Ovary (tissue), 3 donors: ENCODE results near the gene CNIH2.

Experiments used
- EP300 ChIP-seq: sonication (generic); formaldehyde crosslinking; IDR thresholded peaks from one replicate; pipeline ENCODE4 v1.6.1; 2017; ENCODE audit warnings: antibody characterized with exemption
- POLR2A ChIP-seq: fragments of 450-650 bp; IDR thresholded peaks from one replicate; pipeline ENCODE4 v1.6.1; 2017; ENCODE audit warnings: antibody characterized with exemption, mild to moderate bottlenecking, moderate library complexity
- TF ChIP-seq, protein P1 (sequence below), 3 donors: fragments of 450-650 bp in 2 of 3; fragments of 200-600 bp in 1 of 3; IDR thresholded peaks; one replicate each; pipeline versions ENCODE4 v1.5.1 to v1.8.0; 2016 to 2022; ENCODE audit warnings: antibody characterized with exemption in 3 of 3, mild to moderate bottlenecking in 1 of 3
- donor health status: DM: no; HTN: no; CAD: no.

DNA sequence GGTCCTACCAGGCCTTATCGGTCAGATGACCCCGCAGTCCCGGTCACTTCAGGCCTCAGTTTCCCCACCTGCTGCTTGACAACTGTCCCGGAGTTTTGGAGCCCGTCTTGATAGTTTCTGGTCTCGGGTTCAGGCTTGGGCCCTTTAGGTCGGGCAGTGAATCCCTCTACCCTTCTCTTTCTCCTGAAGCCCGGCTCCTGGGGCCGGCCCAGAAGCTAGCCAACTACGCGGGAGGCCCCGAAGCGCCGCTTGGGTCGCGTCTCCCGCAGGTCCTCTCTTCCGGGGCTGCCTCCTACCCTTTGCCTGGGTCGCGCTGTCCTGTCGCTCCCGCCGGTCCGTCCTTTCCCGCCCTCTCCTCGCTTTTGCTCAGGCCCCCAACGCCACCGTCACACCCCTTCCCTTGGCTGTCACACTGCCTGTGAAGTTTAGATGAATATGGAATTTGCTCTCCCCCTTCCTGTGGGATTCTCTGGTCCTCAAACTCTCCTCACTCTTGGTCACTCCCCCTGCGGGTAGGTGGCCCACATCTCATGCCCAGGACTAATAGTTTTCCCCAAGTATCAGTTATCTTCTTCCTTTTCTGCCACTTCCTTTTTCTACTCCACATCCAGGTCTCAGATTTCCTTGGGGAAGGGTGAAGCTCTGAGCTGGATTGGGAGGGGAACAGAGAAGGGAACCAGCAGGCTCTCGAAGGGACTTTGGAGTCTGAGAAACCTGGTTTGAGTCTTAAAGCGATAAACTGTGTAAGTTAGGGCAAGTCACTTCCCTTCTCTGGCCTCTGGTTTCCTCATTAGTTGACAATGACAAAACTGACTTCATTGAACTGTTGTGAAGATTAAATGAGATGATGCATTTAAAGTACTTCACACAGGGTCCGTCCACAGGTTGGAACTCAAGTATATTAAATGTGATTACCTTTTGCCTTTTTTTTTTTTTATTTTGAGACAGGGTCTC, 8.7 kb upstream of the CNIH2 start:
- TF ChIP-seq, protein P1, sequence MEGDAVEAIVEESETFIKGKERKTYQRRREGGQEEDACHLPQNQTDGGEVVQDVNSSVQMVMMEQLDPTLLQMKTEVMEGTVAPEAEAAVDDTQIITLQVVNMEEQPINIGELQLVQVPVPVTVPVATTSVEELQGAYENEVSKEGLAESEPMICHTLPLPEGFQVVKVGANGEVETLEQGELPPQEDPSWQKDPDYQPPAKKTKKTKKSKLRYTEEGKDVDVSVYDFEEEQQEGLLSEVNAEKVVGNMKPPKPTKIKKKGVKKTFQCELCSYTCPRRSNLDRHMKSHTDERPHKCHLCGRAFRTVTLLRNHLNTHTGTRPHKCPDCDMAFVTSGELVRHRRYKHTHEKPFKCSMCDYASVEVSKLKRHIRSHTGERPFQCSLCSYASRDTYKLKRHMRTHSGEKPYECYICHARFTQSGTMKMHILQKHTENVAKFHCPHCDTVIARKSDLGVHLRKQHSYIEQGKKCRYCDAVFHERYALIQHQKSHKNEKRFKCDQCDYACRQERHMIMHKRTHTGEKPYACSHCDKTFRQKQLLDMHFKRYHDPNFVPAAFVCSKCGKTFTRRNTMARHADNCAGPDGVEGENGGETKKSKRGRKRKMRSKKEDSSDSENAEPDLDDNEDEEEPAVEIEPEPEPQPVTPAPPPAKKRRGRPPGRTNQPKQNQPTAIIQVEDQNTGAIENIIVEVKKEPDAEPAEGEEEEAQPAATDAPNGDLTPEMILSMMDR (IDR thresholded peaks at IDR 0.05) = peak in 1 of 3 donors; percentile 9
- TF ChIP-seq POLR2A (no peak), EP300 (no peak)
